HepG2 (cell line): ENCODE data around the gene PTGER3. TPM values are rescaled to one million over a fixed set of nuclear protein-coding genes. Genes with fewer than 3 reads are reported as not detected.

Source experiments
- ATAC-seq: fragments of 200-7000 bp; cut with Tn5 transposase; 3 replicates; pipeline ENCODE4 v1.9.1; 2020; ENCODE audit warnings: mild to moderate bottlenecking, moderate library complexity
- BruUV-seq: library from RNA; stranded (reverse); fragments of 400-500 nt; replicated peaks from 2 replicates; lab custom pipeline; 2021; lab: Mats Ljungman, UMichigan
- CTCF ChIA-PET: fragments of 300-600 bp; formaldehyde crosslinking; extraction: SDS; loops from one replicate; lab custom pipeline; 2021; ENCODE audit warnings: low total read pairs, inconsistent platforms, low intra/inter-chr PET ratio; lab: Yijun Ruan, JAX
- POLR2A ChIA-PET: fragments of 350-600 bp; sonication (Branson Sonifier 250); formaldehyde crosslinking; loops from one replicate; lab custom pipeline; 2020; ENCODE audit warnings: antibody characterized with exemption, inconsistent platforms; lab: Yijun Ruan, JAX
- DNase-seq: peaks from one replicate; pipeline ENCODE4 v3.0.0-alpha.2; 2015; ENCODE audit warnings: low spot score
- FAIRE-seq: peaks from 3 replicates; lab custom pipeline; 2011; peaks lifted over from hg19 to GRCh38; lab: Jason Lieb, UNC
- H2AFZ ChIP-seq: one replicate; pipeline ENCODE4 v1.6.1; 2011; ENCODE audit warnings: low read length, inconsistent platforms
- H3K27ac ChIP-seq: fragments of 300-600 bp; 3 replicates; pipeline ENCODE4 v1.8.0; 2011; ENCODE audit warnings: mixed run types, mild to moderate bottlenecking, mixed read lengths, low read length, inconsistent platforms; ENCODE audit not compliant: insufficient read depth; ENCODE audit errors: extremely low read length
- H3K27me3 ChIP-seq, 2 experiments: fragments of 200-600 bp in 1 of 2; 2 replicates in 1 of 2; 3 replicates in 1 of 2; pipeline versions ENCODE4 v1.6.0 to v1.8.0; 2011; ENCODE audit warnings: low read length in 2 of 2, mild to moderate bottlenecking in 2 of 2, moderate library complexity in 2 of 2, inconsistent platforms in 1 of 2; ENCODE audit not compliant: insufficient read depth in 2 of 2, control insufficient read depth in 1 of 2
- H3K36me3 ChIP-seq, 2 experiments: fragments of 200-600 bp in 1 of 2; replicated peaks in 1 of 2; 2 replicates in 1 of 2; 3 replicates in 1 of 2; pipeline versions ENCODE4 v1.5.1 to v1.8.0; 2011; ENCODE audit warnings: low read length in 2 of 2, inconsistent platforms in 1 of 2; ENCODE audit not compliant: insufficient read depth in 2 of 2, control insufficient read depth in 1 of 2
- H3K4me1 ChIP-seq: 2 replicates; pipeline ENCODE4 v1.5.1; 2012; ENCODE audit warnings: low read length, inconsistent platforms; ENCODE audit not compliant: insufficient read depth
- H3K4me2 ChIP-seq: 2 replicates; pipeline ENCODE4 v1.6.0; 2011; ENCODE audit warnings: low read depth, low read length, inconsistent platforms
- H3K4me3 ChIP-seq, 3 experiments: fragments of 200-600 bp in 1 of 3; sonication (generic), shearing (Covaris generic) in 1 of 3; replicated peaks in 1 of 3; 2 replicates each; pipeline ENCODE4 v1.5.1; 2011 to 2016; ENCODE audit warnings: low read length in 3 of 3, inconsistent platforms in 2 of 3, low read depth in 2 of 3, mild to moderate bottlenecking in 2 of 3, control low read depth in 1 of 3, mixed read lengths in 1 of 3; ENCODE audit not compliant: insufficient read depth in 1 of 3
- H3K79me2 ChIP-seq: one replicate; pipeline ENCODE4 v1.6.1; 2011; ENCODE audit warnings: low read length, inconsistent platforms; ENCODE audit not compliant: insufficient read depth
- H3K9ac ChIP-seq: 2 replicates; pipeline ENCODE4 v1.6.0; 2011; ENCODE audit warnings: mild to moderate bottlenecking, low read depth, low read length, inconsistent platforms; ENCODE audit not compliant: insufficient read depth
- H3K9me3 ChIP-seq: 2 replicates; pipeline ENCODE4 v1.5.1; 2012; ENCODE audit warnings: mild to moderate bottlenecking, low read length
- H4K20me1 ChIP-seq: 2 replicates; pipeline ENCODE4 v1.6.0; 2011; ENCODE audit warnings: inconsistent platforms, mild to moderate bottlenecking, low read length, moderate library complexity; ENCODE audit not compliant: insufficient read depth
- AGO1 ChIP-seq: fragments of 200-400 bp; formaldehyde crosslinking; IDR thresholded peaks from 2 replicates; pipeline ENCODE4 v1.6.1; 2017; ENCODE audit warnings: mild to moderate bottlenecking, low read depth, low read length, moderate library complexity; ENCODE audit not compliant: poor library complexity, severe bottlenecking
- AGO2 ChIP-seq: fragments of 200-400 bp; formaldehyde crosslinking; optimal IDR thresholded peaks from 2 replicates; pipeline ENCODE3; 2017; ENCODE audit warnings: mild to moderate bottlenecking, low read depth, low read length, moderate library complexity
- IKZF1 ChIP-seq: fragments of 450-650 bp; IDR thresholded peaks from 2 replicates; pipeline ENCODE4 v1.7.1; 2016
- KDM2A ChIP-seq: sonication (generic); formaldehyde crosslinking; IDR thresholded peaks from 2 replicates; pipeline ENCODE4 v1.4.0; 2020; ENCODE audit warnings: low read depth, missing genetic modification reagents, borderline replicate concordance
- PAF1 ChIP-seq: IDR thresholded peaks from 2 replicates; pipeline ENCODE4 v1.6.1; 2016; ENCODE audit warnings: missing genetic modification reagents, missing compliant biosample characterization
- POLR2G ChIP-seq: fragments of 200-400 bp; formaldehyde crosslinking; IDR thresholded peaks from 2 replicates; pipeline ENCODE4 v1.6.1; 2018; ENCODE audit warnings: mild to moderate bottlenecking, low read depth, low read length, moderate library complexity
- ZNF205 ChIP-seq: IDR thresholded peaks from 2 replicates; pipeline ENCODE4 v1.6.1; 2018; ENCODE audit warnings: missing biosample characterization, missing genetic modification reagents
- ZNF274 ChIP-seq: sonication (generic); formaldehyde crosslinking; IDR thresholded peaks from 2 replicates; pipeline ENCODE4 v1.5.1; 2020; ENCODE audit warnings: mild to moderate bottlenecking, missing genetic modification reagents
- WGBS: methylation state at CpG from one replicate; pipeline ENCODE4 v1.1.6; 2017; ENCODE audit warnings: low lambda C conversion rate; 5-methylcytosine and 5-hydroxymethylcytosine counted together
- in situ Hi-C: cut with HindIII; loops from 2 replicates; pipeline ENCODE4 v1.10.0; 2017; ENCODE audit warnings: low pct_unique_long_range_greater_than_20kb; ENCODE audit not compliant: extremely low pct_ligation_motif_present
- intact Hi-C: fragments of 100-400 bp; cut with micrococcal nuclease; formaldehyde crosslinking; loops from one replicate; pipeline ENCODE4 v1.10.0; 2022; ENCODE audit not compliant: unreplicated experiment
- polyA plus RNA-seq, 8 experiments: library from polyadenylated mRNA; depleted of rRNA in 3 of 8; stranded (reverse) in 7 of 8; unstranded in 1 of 8; fragments of >200 nt; fragmentation: Illumina TruSeq in 4 of 8; extraction: Trizol in 4 of 8; gene quantifications; 2 replicates each; pipeline versions ENCODE4 v1.2.1 to v1.2.3, GENCODE V29; 2011 to 2016; ENCODE audit warnings: low read depth in 4 of 8, missing spikeins in 1 of 8, mixed read lengths in 1 of 8; ENCODE audit not compliant: insufficient read depth in 1 of 8
- total RNA-seq, 5 experiments: library from RNA; depleted of rRNA; stranded (reverse); fragments of >200 nt; fragmentation: Illumina TruSeq; extraction: Trizol; gene quantifications; 2 replicates each; pipeline ENCODE4 v1.2.3, GENCODE V29; 2016; ENCODE audit warnings: low read depth in 1 of 5
- TF ChIP-seq, protein P1 (sequence below): fragments of 450-650 bp; IDR thresholded peaks from 2 replicates; pipeline ENCODE4 v1.6.1; 2017; ENCODE audit warnings: mild to moderate bottlenecking
- TF ChIP-seq, protein P2 (sequence below): sonication (generic); formaldehyde crosslinking; IDR thresholded peaks from 2 replicates; pipeline ENCODE4; 2020; ENCODE audit warnings: missing genetic modification reagents, mild to moderate bottlenecking, borderline replicate concordance
- TF ChIP-seq, protein P3 (sequence below): sonication (generic); formaldehyde crosslinking; IDR thresholded peaks from 2 replicates; pipeline ENCODE4 v1.9.0; 2022; ENCODE audit warnings: missing genetic modification reagents, mild to moderate bottlenecking, borderline replicate concordance

Gene PTGER3
- total and polyA plus RNA-seq, 2 of the 13 experiments (the other 11 are each of a cell fraction or from before 2014, with no cell fraction given), result 0.01 TPM; not detected in 1

DNA sequence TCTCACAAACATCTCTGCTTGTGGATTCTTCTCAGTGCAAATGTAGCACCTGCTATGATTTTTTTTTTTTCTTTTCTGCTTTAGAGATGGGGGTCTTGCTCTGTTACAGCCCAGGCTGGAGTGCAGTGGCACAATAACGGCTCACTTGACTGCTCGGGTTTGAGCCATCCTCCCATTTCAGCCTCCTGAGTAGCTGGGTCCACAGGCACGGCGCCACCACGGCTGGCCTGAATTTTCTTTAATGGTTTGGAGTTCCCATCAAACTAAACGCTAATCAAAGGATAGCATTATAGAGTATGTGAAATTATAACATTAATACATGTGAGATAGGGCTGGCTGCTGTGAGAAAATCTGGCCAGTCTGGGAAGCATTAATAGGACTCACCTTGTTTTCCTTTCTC is 7.2 kb upstream of the PTGER3 start:
- Histone ChIP-seq H3K4me2 (no peak overlapping the region), H3K9me3 (no peaks in the 10 kb centered on the region), H3K9ac (no peak overlapping the region), H3K4me1 (no peaks in the 10 kb centered on the region), H3K4me3 (no peak overlapping the region), H3K36me3 (0 out of 5 replicates have a peak, but pooled peaks cover 0 to 9% of the 10 kb centered on the region in 2 experiments), H3K79me2 (no peaks in the 10 kb centered on the region), H4K20me1 (no peaks in the 10 kb centered on the region), H2AFZ (no peak overlapping the region), H3K27me3 (no peaks in the 10 kb centered on the region), H3K27ac (no peak overlapping the region)
- ChIA-PET POLR2A (no interaction called here), CTCF (no interaction called here)
- WGBS, result 92% methylated on average over 6 of the region's 6 CpGs
- DNase-seq (no peak), FAIRE-seq (no peak), ATAC-seq (peak; percentile 25)
- BruUV-seq, result no TSS peak
- TF ChIP-seq POLR2G, result peak; percentile 2; the same call in 1 of the 2 replicates
- no peak for TF ChIP-seq IKZF1
- intact Hi-C loops (no loop called here), in situ Hi-C loops (no loop called here)

DNA sequence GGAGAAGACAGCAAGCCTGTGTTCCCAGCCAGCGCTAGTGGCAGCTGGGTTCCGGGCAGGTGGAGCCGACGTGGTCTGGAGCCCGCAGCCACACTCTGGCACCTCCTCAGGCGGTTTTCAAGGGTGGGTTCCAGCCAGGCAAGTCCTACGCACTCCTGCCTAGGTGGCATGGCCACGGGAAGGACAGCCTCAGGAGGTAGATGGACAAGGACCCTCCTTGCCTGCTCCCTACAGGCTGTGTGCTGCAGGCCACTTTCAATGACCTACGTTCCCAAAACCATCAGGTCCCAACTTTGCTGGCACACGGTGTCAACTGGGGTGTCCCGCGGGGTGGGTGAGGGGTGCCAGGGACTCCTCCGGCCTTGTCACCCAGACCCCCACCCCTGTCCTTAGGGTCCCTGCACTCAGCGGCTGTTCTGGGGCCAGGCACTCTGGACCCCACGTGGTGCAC is 6.7 kb upstream of the PTGER3 start:
- DNase-seq, result no peak
- H2AFZ ChIP-seq, result no peak overlapping the region
- 80% methylated on average over 5 of the region's 15 CpGs for WGBS
- TF ChIP-seq ZNF205 (no peak), AGO1 (peak; percentile 33), AGO2 (peak; percentile 99), KDM2A (CRISPR knock-in tag) (no peak; the same call in 1 of the 2 replicates), ZNF274 (peak; percentile 19; the same call in 1 of the 2 replicates), PAF1 (CRISPR knock-in tag) (peak; percentile 68; the same call in 1 of the 2 replicates)
- TF ChIP-seq, protein P1, sequence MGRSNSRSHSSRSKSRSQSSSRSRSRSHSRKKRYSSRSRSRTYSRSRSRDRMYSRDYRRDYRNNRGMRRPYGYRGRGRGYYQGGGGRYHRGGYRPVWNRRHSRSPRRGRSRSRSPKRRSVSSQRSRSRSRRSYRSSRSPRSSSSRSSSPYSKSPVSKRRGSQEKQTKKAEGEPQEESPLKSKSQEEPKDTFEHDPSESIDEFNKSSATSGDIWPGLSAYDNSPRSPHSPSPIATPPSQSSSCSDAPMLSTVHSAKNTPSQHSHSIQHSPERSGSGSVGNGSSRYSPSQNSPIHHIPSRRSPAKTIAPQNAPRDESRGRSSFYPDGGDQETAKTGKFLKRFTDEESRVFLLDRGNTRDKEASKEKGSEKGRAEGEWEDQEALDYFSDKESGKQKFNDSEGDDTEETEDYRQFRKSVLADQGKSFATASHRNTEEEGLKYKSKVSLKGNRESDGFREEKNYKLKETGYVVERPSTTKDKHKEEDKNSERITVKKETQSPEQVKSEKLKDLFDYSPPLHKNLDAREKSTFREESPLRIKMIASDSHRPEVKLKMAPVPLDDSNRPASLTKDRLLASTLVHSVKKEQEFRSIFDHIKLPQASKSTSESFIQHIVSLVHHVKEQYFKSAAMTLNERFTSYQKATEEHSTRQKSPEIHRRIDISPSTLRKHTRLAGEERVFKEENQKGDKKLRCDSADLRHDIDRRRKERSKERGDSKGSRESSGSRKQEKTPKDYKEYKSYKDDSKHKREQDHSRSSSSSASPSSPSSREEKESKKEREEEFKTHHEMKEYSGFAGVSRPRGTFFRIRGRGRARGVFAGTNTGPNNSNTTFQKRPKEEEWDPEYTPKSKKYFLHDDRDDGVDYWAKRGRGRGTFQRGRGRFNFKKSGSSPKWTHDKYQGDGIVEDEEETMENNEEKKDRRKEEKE, result no peak
- TF ChIP-seq, protein P2, sequence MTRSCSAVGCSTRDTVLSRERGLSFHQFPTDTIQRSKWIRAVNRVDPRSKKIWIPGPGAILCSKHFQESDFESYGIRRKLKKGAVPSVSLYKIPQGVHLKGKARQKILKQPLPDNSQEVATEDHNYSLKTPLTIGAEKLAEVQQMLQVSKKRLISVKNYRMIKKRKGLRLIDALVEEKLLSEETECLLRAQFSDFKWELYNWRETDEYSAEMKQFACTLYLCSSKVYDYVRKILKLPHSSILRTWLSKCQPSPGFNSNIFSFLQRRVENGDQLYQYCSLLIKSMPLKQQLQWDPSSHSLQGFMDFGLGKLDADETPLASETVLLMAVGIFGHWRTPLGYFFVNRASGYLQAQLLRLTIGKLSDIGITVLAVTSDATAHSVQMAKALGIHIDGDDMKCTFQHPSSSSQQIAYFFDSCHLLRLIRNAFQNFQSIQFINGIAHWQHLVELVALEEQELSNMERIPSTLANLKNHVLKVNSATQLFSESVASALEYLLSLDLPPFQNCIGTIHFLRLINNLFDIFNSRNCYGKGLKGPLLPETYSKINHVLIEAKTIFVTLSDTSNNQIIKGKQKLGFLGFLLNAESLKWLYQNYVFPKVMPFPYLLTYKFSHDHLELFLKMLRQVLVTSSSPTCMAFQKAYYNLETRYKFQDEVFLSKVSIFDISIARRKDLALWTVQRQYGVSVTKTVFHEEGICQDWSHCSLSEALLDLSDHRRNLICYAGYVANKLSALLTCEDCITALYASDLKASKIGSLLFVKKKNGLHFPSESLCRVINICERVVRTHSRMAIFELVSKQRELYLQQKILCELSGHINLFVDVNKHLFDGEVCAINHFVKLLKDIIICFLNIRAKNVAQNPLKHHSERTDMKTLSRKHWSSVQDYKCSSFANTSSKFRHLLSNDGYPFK (CRISPR knock-in tag), result no peak
- TF ChIP-seq, protein P3, sequence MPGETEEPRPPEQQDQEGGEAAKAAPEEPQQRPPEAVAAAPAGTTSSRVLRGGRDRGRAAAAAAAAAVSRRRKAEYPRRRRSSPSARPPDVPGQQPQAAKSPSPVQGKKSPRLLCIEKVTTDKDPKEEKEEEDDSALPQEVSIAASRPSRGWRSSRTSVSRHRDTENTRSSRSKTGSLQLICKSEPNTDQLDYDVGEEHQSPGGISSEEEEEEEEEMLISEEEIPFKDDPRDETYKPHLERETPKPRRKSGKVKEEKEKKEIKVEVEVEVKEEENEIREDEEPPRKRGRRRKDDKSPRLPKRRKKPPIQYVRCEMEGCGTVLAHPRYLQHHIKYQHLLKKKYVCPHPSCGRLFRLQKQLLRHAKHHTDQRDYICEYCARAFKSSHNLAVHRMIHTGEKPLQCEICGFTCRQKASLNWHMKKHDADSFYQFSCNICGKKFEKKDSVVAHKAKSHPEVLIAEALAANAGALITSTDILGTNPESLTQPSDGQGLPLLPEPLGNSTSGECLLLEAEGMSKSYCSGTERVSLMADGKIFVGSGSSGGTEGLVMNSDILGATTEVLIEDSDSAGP (CRISPR knock-in tag), result no peak

More for the DNA sequence above, 6.7 kb upstream of the PTGER3 start:
- BruUV-seq, result no TSS peak
- intact Hi-C loops, result no loop called here
- no peak overlapping the region for H3K27ac ChIP-seq
- FAIRE-seq (no peak), ATAC-seq (peak; percentile 45)
- no peaks in the 10 kb centered on the region for H3K4me1 ChIP-seq
- H3K9ac ChIP-seq, result no peak overlapping the region
- no peaks in the 10 kb centered on the region for H4K20me1 ChIP-seq
- in situ Hi-C loops, result no loop called here
- no peak overlapping the region for H3K4me2 ChIP-seq
- POLR2A ChIA-PET, result no interaction called here
- H3K4me3 ChIP-seq, result no peak overlapping the region
- CTCF ChIA-PET, result no interaction called here
- H3K27me3 ChIP-seq, result no peaks in the 10 kb centered on the region
- H3K9me3 ChIP-seq, result no peaks in the 10 kb centered on the region
- no peaks in the 10 kb centered on the region for H3K79me2 ChIP-seq
- H3K36me3 ChIP-seq, result 0 out of 5 replicates have a peak, but pooled peaks cover 0 to 9% of the 10 kb centered on the region in 2 experiments
